A549 (cell line): ENCODE measurements around the gene CDK4. TPM values are rescaled to one million over a fixed set of nuclear protein-coding genes. Genes with fewer than 3 reads are reported as not detected.

Experiments used
- ATAC-seq, 2 experiments: fragments of 200-7000 bp in 1 of 2; fragments of >200 bp in 1 of 2; cut with Nextera tagmentation in 1 of 2; cut with Tn5 transposase in 1 of 2; 3 replicates each; pipeline versions ENCODE4 v1.8.0 to v1.9.1; 2018 to 2020; ENCODE audit warnings: mild to moderate bottlenecking in 1 of 2, moderate library complexity in 1 of 2
- CTCF ChIA-PET: fragments of 300-600 bp; sonication (Branson Sonifier 250); formaldehyde crosslinking; extraction: SDS; loops from one replicate; lab custom pipeline; 2021; ENCODE audit warnings: antibody characterized with exemption, inconsistent platforms; lab: Yijun Ruan, JAX
- POLR2A ChIA-PET: fragments of 350-600 bp; formaldehyde crosslinking; extraction: SDS; loops from one replicate; lab custom pipeline; 2021; ENCODE audit warnings: antibody characterized with exemption, inconsistent platforms; lab: Yijun Ruan, JAX
- DNase-seq, 2 experiments: peaks; one replicate each; pipeline versions ENCODE4 v3.0.0 to v3.0.0-alpha.2; 2011 to 2016; ENCODE audit warnings: low read depth in 1 of 2, low spot score in 1 of 2
- FAIRE-seq: peaks from 2 replicates; lab custom pipeline; 2011; peaks lifted over from hg19 to GRCh38; lab: Jason Lieb, UNC
- H3K27ac ChIP-seq, 2 experiments: fragments of >200 bp; sonication (Bioruptor Twin); formaldehyde crosslinking; 3 replicates each; pipeline ENCODE4 v1.5.1; 2016 to 2017
- H3K4me1 ChIP-seq: fragments of >200 bp; sonication (Bioruptor Twin); formaldehyde crosslinking; 3 replicates; pipeline ENCODE4 v1.6.1; 2016
- H3K4me2 ChIP-seq: fragments of >200 bp; sonication (Bioruptor Twin); formaldehyde crosslinking; 3 replicates; pipeline ENCODE4 v1.6.1; 2016
- H3K4me3 ChIP-seq: fragments of >200 bp; sonication (Bioruptor Twin); formaldehyde crosslinking; 3 replicates; pipeline ENCODE4 v1.5.1; 2016
- H3K9me3 ChIP-seq: fragments of >200 bp; sonication (Bioruptor Twin); formaldehyde crosslinking; 3 replicates; pipeline ENCODE4 v1.6.1; 2016
- CBX2 ChIP-seq: fragments of 200-600 bp; sonication (generic); IDR thresholded peaks from 2 replicates; pipeline ENCODE4 v1.6.1; 2016; ENCODE audit warnings: low read depth, mild to moderate bottlenecking, borderline replicate concordance
- CBX8 ChIP-seq: fragments of 200-600 bp; sonication (generic); IDR thresholded peaks from 2 replicates; pipeline ENCODE4 v1.6.1; 2016
- CEBPB ChIP-seq, 2 experiments: fragments of >200 bp in 1 of 2; sonication (Bioruptor Twin) in 1 of 2; formaldehyde crosslinking in 1 of 2; IDR thresholded peaks; 2 replicates each; pipeline ENCODE4 v1.6.1; 2012 to 2016
- CHD2 ChIP-seq: fragments of 150-350 bp; IDR thresholded peaks from 2 replicates; pipeline ENCODE4 v1.6.1; 2014; ENCODE audit warnings: low read length; ENCODE audit not compliant: partially characterized antibody
- CHD4 ChIP-seq: fragments of 200-600 bp; sonication (generic); IDR thresholded peaks from 2 replicates; pipeline ENCODE4 v1.6.1; 2016; ENCODE audit warnings: antibody characterized with exemption, mild to moderate bottlenecking, borderline replicate concordance
- EHF ChIP-seq: fragments of 250-450 bp; sonication (Bioruptor Pico); IDR thresholded peaks from 2 replicates; pipeline ENCODE4 v1.5.0; 2020; ENCODE audit warnings: mild to moderate bottlenecking
- EHMT2 ChIP-seq: fragments of 200-600 bp; sonication (generic); IDR thresholded peaks from 2 replicates; pipeline ENCODE4 v1.6.1; 2016; ENCODE audit warnings: antibody characterized with exemption, low read depth, mild to moderate bottlenecking, moderate library complexity
- FOSB ChIP-seq: fragments of 250-450 bp; sonication (Bioruptor Pico); IDR thresholded peaks from 2 replicates; pipeline ENCODE4 v1.5.0; 2020; ENCODE audit warnings: mild to moderate bottlenecking, moderate library complexity
- GATA3 ChIP-seq: IDR thresholded peaks from 2 replicates; pipeline ENCODE4 v1.6.1; 2012; ENCODE audit warnings: borderline replicate concordance
- HEYL ChIP-seq: fragments of 250-450 bp; sonication (Bioruptor Pico); IDR thresholded peaks from 2 replicates; pipeline ENCODE4 v1.8.0; 2021; ENCODE audit warnings: mild to moderate bottlenecking, moderate library complexity
- HMGXB4 ChIP-seq: fragments of 250-450 bp; sonication (Bioruptor Pico); IDR thresholded peaks from 2 replicates; pipeline ENCODE4 v1.5.0; 2021; ENCODE audit warnings: mild to moderate bottlenecking, moderate library complexity, borderline replicate concordance
- HOXA7 ChIP-seq: fragments of 250-450 bp; sonication (Bioruptor Pico); IDR thresholded peaks from 2 replicates; pipeline ENCODE4 v1.5.0; 2020; ENCODE audit warnings: mild to moderate bottlenecking, moderate library complexity
- JUN ChIP-seq, 2 experiments: fragments of >200 bp; sonication (Bioruptor Twin); formaldehyde crosslinking; IDR thresholded peaks; 2 replicates in 1 of 2; 3 replicates in 1 of 2; pipeline ENCODE4 v1.6.1; 2016 to 2017
- KDM1A ChIP-seq: fragments of 200-600 bp; sonication (generic); IDR thresholded peaks from 2 replicates; pipeline ENCODE4 v1.6.1; 2016; ENCODE audit warnings: low read depth, mild to moderate bottlenecking
- KDM5A ChIP-seq: fragments of 200-600 bp; sonication (generic); IDR thresholded peaks from 2 replicates; pipeline ENCODE4 v1.6.1; 2016; ENCODE audit warnings: antibody characterized with exemption, mild to moderate bottlenecking
- MAFK ChIP-seq: fragments of 450-650 bp; IDR thresholded peaks from 2 replicates; pipeline ENCODE4 v1.6.1; 2014; ENCODE audit not compliant: partially characterized antibody
- MAX ChIP-seq: IDR thresholded peaks from 2 replicates; pipeline ENCODE4 v1.6.1; 2012
- MAZ ChIP-seq: fragments of 150-350 bp; IDR thresholded peaks from 2 replicates; pipeline ENCODE4 v1.6.1; 2014; ENCODE audit warnings: antibody characterized with exemption, low read depth, low read length, borderline replicate concordance
- PBX3 ChIP-seq: IDR thresholded peaks from 2 replicates; pipeline ENCODE4 v1.6.1; 2012
- POLR2AphosphoS2 ChIP-seq: conservative IDR thresholded peaks from 2 replicates; pipeline ENCODE4 v1.6.1; 2012; ENCODE audit warnings: low read length, improper control_type of control experiment, inconsistent platforms
- RFX5 ChIP-seq: fragments of 450-650 bp; IDR thresholded peaks from 2 replicates; pipeline ENCODE4 v1.7.1; 2014; ENCODE audit warnings: antibody characterized with exemption, mild to moderate bottlenecking, moderate library complexity
- USF2 ChIP-seq: fragments of 450-650 bp; IDR thresholded peaks from 2 replicates; pipeline ENCODE4 v1.6.1; 2014; ENCODE audit warnings: antibody characterized with exemption
- ZFP36 ChIP-seq: fragments of 450-650 bp; IDR thresholded peaks from 2 replicates; pipeline ENCODE4 v1.6.1; 2014; ENCODE audit warnings: borderline replicate concordance; ENCODE audit not compliant: partially characterized antibody
- WGBS: methylation state at CpG from one replicate; pipeline ENCODE4 v1.1.6; 2017; ENCODE audit errors: missing lambda C conversion rate; 5-methylcytosine and 5-hydroxymethylcytosine counted together
- polyA plus RNA-seq, 4 experiments: library from polyadenylated mRNA; depleted of rRNA in 3 of 4; stranded (reverse); fragments of >200 nt; fragmentation: RNase III in 1 of 4; extraction: RNeasy Plus Mini Kit Qiagen cat#74134 plus additional on column Dnase treatment in 1 of 4; gene quantifications; 2 replicates in 3 of 4; 3 replicates in 1 of 4; pipeline ENCODE4 v1.2.3, GENCODE V29; 2011 to 2017
- TF ChIP-seq, protein P1 (sequence below): fragments of 150-350 bp; IDR thresholded peaks from 2 replicates; pipeline ENCODE4 v1.6.1; 2014; ENCODE audit warnings: low read depth, mild to moderate bottlenecking, low read length

CDK4 gene
- polyA plus RNA-seq, 2 of the 4 experiments (the other 2 are of a cell fraction): 226 to 255 TPM

- Histone ChIP-seq H3K27ac (no peak overlapping the region), H3K4me1 (peaks cover 7% of the 10 kb centered on the region; the same call in 1 of the 3 replicates), H3K4me3 (no peak overlapping the region), H3K9me3 (no peaks in the 10 kb centered on the region), H3K4me2 (no peak overlapping the region)
- TF ChIP-seq FOSB (no peak), USF2 (no peak)
- DNase-seq (no peak), FAIRE-seq (no peak), ATAC-seq (no peak)
- ChIA-PET POLR2A (no interaction called here), CTCF (interaction anchor here (1.2 to 4.1 kb wide), 7 partner anchors 11 to 128 kb away, joined by 3 to 33 read pairs (median 9); partner anchors contain the start of genes CYP27B1 and MARCHF9)
- WGBS: 90% methylated on average over 7 of the region's 7 CpGs
Observed at GRCh38 chr12:57777911-57778310, 25.8 kb upstream of the CDK4 start.

- Histone ChIP-seq H3K9me3 (no peaks in the 10 kb centered on the region), H3K4me3 (no peak overlapping the region), H3K27ac (no peak overlapping the region), H3K4me1 (peaks cover 7% of the 10 kb centered on the region; the same call in 1 of the 3 replicates), H3K4me2 (no peak overlapping the region)
- ATAC-seq: no peak
- WGBS: 97% methylated on average over 7 of the region's 7 CpGs
- FAIRE-seq: no peak
- TF ChIP-seq CHD2 (no peak), MAFK (no peak), KDM1A (no peak), KDM5A (no peak), CHD4 (no peak), HOXA7 (CRISPR knock-in tag) (no peak), CBX2 (no peak), CBX8 (no peak), ZFP36 (no peak), HEYL (no peak), MAZ (no peak), EHMT2 (no peak), RFX5 (no peak), JUN (IDR thresholded peaks at IDR 0.05) (no peak), HMGXB4 (no peak), GATA3 (no peak), POLR2AphosphoS2 (no peak), CEBPB (IDR thresholded peaks at IDR 0.05) (no peak), MAX (no peak)
- TF ChIP-seq, protein P1, sequence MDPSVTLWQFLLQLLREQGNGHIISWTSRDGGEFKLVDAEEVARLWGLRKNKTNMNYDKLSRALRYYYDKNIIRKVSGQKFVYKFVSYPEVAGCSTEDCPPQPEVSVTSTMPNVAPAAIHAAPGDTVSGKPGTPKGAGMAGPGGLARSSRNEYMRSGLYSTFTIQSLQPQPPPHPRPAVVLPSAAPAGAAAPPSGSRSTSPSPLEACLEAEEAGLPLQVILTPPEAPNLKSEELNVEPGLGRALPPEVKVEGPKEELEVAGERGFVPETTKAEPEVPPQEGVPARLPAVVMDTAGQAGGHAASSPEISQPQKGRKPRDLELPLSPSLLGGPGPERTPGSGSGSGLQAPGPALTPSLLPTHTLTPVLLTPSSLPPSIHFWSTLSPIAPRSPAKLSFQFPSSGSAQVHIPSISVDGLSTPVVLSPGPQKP: no peak
- ChIA-PET CTCF (interaction anchor here (0.7 to 3.0 kb wide), 5 partner anchors 10 to 25 kb away, joined by 3 to 9 read pairs (median 3); no protein-coding TSS in a partner anchor), POLR2A (no interaction called here)
- DNase-seq: no peak
Observed at GRCh38 chr12:57777367-57777766, 25.3 kb upstream of the CDK4 start.

GRCh38 chr12:57776247-57776587 is 24.1 kb upstream of the CDK4 start:
- CTCF ChIA-PET: interaction anchor here (1.0 to 2.7 kb wide), 5 partner anchors 9 to 25 kb away, joined by 3 to 16 read pairs (median 5); no protein-coding TSS in a partner anchor
- FAIRE-seq: no peak
- 81% methylated on average over 2 of the region's 2 CpGs for WGBS

More at GRCh38 chr12:57776247-57776587, 24.1 kb upstream of the CDK4 start:
- peaks cover 8% of the 10 kb centered on the region; the same call in 1 of the 3 replicates for H3K4me1 ChIP-seq
- DNase-seq: no peak
- H3K27ac ChIP-seq: no peak overlapping the region
- TF ChIP-seq PBX3: no peak
- TF ChIP-seq EHF (CRISPR knock-in tag): no peak
- no peak for TF ChIP-seq HOXA7 (CRISPR knock-in tag)
- TF ChIP-seq, all 56 proteins: peak for 0
- H3K9me3 ChIP-seq: no peaks in the 10 kb centered on the region
- H3K4me2 ChIP-seq: no peak overlapping the region
- H3K4me3 ChIP-seq: no peak overlapping the region
- POLR2A ChIA-PET: no interaction called here
- no peak for ATAC-seq
